Esophagus muscularis mucosa (tissue), 4 donors: ENCODE results near the gene TMEM258. TPM values are rescaled to one million over a fixed set of nuclear protein-coding genes. Genes with fewer than 3 reads are reported as not detected.
A peak's percentile ranks its signal among the peaks of the same experiment; 100 is the strongest.

Source experiments
- DNase-seq: peaks from one replicate; pipeline ENCODE4 v3.0.0-alpha.2; 2017; ENCODE audit errors: extremely low spot score
- H3K27ac ChIP-seq, 4 donors: fragments of 200-600 bp; sonication (generic); replicated peaks in 1 of 4; 1 replicate in 3 of 4; 2 replicates in 1 of 4; pipeline ENCODE4 v1.5.1; 2016 to 2019; ENCODE audit warnings: mild to moderate bottlenecking in 1 of 4
- H3K27me3 ChIP-seq, 4 donors: fragments of 200-600 bp; sonication (generic); one replicate each; pipeline versions ENCODE4 v1.5.1 to v1.6.0; 2016 to 2019
- H3K36me3 ChIP-seq, 4 donors: fragments of 200-600 bp; sonication (generic); one replicate each; pipeline ENCODE4 v1.5.1; 2016 to 2019
- H3K4me1 ChIP-seq, 4 donors: fragments of 200-600 bp; sonication (generic); one replicate each; pipeline ENCODE4 v1.5.1; 2016 to 2019
- H3K4me3 ChIP-seq, 4 donors: fragments of 200-600 bp; sonication (generic); 1 replicate in 2 of 4; 2 replicates in 2 of 4; pipeline ENCODE4 v1.5.1; 2016 to 2019; ENCODE audit warnings: mild to moderate bottlenecking in 4 of 4, moderate library complexity in 1 of 4
- H3K9me3 ChIP-seq, 4 donors: fragments of 200-600 bp; sonication (generic); 1 replicate in 3 of 4; 2 replicates in 1 of 4; pipeline ENCODE4 v1.5.1; 2016 to 2019
- EP300 ChIP-seq: sonication (generic); formaldehyde crosslinking; IDR thresholded peaks from one replicate; pipeline ENCODE4 v1.6.1; 2017; ENCODE audit warnings: antibody characterized with exemption
- POLR2A ChIP-seq: fragments of 450-650 bp; IDR thresholded peaks from one replicate; pipeline ENCODE4 v1.6.1; 2017; ENCODE audit warnings: antibody characterized with exemption, moderate library complexity, mild to moderate bottlenecking, low read depth
- POLR2AphosphoS5 ChIP-seq, 2 donors: sonication (generic); formaldehyde crosslinking; IDR thresholded peaks; one replicate each; pipeline ENCODE4 v1.6.1; 2017; ENCODE audit warnings: antibody characterized with exemption in 2 of 2
- WGBS: methylation state at CpG from one replicate; pipeline ENCODE4 v1.1.5; 2018; 5-methylcytosine and 5-hydroxymethylcytosine counted together
- intact Hi-C: fragments of 100-400 bp; cut with DNase I; formaldehyde crosslinking; loops from one replicate; pipeline ENCODE4 v1.15.1; 2023
- total RNA-seq, 4 donors: library from RNA; depleted of rRNA; stranded (reverse); fragments of >200 nt; gene quantifications; one replicate each; pipeline versions ENCODE4 v1.1.0 to v1.2.1, GENCODE V29; 2016
- TF ChIP-seq, protein P1 (sequence below), 3 experiments: fragments of 200-600 bp in 2 of 3; fragments of 450-650 bp in 1 of 3; sonication (generic) in 2 of 3; IDR thresholded peaks; one replicate each; pipeline ENCODE4 v1.5.1; 2017 to 2019; ENCODE audit warnings: antibody characterized with exemption in 3 of 3, mild to moderate bottlenecking in 2 of 3, moderate library complexity in 1 of 3

TMEM258 gene
- total RNA-seq, 4 donors from 2014 or later = 34.5 to 48.2 (median 43.8) TPM

GRCh38 chr11:61838501-61838900 is 46.1 kb upstream of the TMEM258 start:
- intact Hi-C loops = no loop called here
- TF ChIP-seq EP300 (no peak), POLR2AphosphoS5 (IDR thresholded peaks at IDR 0.05) (no peak), POLR2A (no peak)
- TF ChIP-seq, protein P1, sequence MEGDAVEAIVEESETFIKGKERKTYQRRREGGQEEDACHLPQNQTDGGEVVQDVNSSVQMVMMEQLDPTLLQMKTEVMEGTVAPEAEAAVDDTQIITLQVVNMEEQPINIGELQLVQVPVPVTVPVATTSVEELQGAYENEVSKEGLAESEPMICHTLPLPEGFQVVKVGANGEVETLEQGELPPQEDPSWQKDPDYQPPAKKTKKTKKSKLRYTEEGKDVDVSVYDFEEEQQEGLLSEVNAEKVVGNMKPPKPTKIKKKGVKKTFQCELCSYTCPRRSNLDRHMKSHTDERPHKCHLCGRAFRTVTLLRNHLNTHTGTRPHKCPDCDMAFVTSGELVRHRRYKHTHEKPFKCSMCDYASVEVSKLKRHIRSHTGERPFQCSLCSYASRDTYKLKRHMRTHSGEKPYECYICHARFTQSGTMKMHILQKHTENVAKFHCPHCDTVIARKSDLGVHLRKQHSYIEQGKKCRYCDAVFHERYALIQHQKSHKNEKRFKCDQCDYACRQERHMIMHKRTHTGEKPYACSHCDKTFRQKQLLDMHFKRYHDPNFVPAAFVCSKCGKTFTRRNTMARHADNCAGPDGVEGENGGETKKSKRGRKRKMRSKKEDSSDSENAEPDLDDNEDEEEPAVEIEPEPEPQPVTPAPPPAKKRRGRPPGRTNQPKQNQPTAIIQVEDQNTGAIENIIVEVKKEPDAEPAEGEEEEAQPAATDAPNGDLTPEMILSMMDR (IDR thresholded peaks at IDR 0.05) = no peak
- Histone ChIP-seq H3K27ac (no peak overlapping the region), H3K4me3 (no peak overlapping the region), H3K9me3 (no peaks in the 10 kb centered on the region), H3K36me3 (peaks cover 0 to 59% (median 24%) of the 10 kb centered on the region in 4 donors), H3K27me3 (no peaks in the 10 kb centered on the region), H3K4me1 (peaks cover 13 to 25% (median 19%) of the 10 kb centered on the region in 4 donors)
- DNase-seq = no peak
- WGBS = 96% methylated on average over 5 of the region's 5 CpGs

GRCh38 chr11:61837411-61838005 is 45.1 kb upstream of the TMEM258 start:
- Histone ChIP-seq H3K27ac (no peak overlapping the region), H3K36me3 (peaks cover 0 to 49% (median 20%) of the 10 kb centered on the region in 4 donors), H3K4me3 (no peak overlapping the region), H3K4me1 (peaks cover 13 to 28% (median 20%) of the 10 kb centered on the region in 4 donors), H3K9me3 (no peaks in the 10 kb centered on the region), H3K27me3 (no peaks in the 10 kb centered on the region)
- TF ChIP-seq POLR2AphosphoS5 (IDR thresholded peaks at IDR 0.05) = no peak
- TF ChIP-seq POLR2A = no peak
- TF ChIP-seq EP300 = no peak
- TF ChIP-seq, protein P1 (IDR thresholded peaks at IDR 0.05) = no peak
- intact Hi-C loops = no loop called here
- DNase-seq = no peak
- 82% methylated on average over 9 of the region's 15 CpGs for WGBS

- intact Hi-C loops = no loop called here
- H3K4me3 ChIP-seq = no peak overlapping the region
- no peak for DNase-seq
- TF ChIP-seq POLR2A (no peak), EP300 (no peak), POLR2AphosphoS5 (IDR thresholded peaks at IDR 0.05) (no peak)
- TF ChIP-seq, protein P1 (IDR thresholded peaks at IDR 0.05) = no peak
- H3K27me3 ChIP-seq = no peaks in the 10 kb centered on the region
- peaks cover 13 to 36% (median 26%) of the 10 kb centered on the region in 4 donors for H3K4me1 ChIP-seq
- H3K27ac ChIP-seq = peak overlapping the region in 1 of 4 donors; percentile 79
- WGBS = 96% methylated on average over 8 of the region's 8 CpGs
- peaks cover 0 to 36% (median 16%) of the 10 kb centered on the region in 4 donors for H3K36me3 ChIP-seq
- H3K9me3 ChIP-seq = no peaks in the 10 kb centered on the region
Measured at GRCh38 chr11:61836193-61836592, 43.8 kb upstream of the TMEM258 start.

GRCh38 chr11:61834278-61835048 is 42.1 kb upstream of the TMEM258 start:
- no peaks in the 10 kb centered on the region for H3K27me3 ChIP-seq
- H3K27ac ChIP-seq = peak overlapping the region; percentile 53 to 79 (median 67)
- 55% methylated on average over 10 of the region's 12 CpGs for WGBS
- peaks cover 0 to 18% (median 0%) of the 10 kb centered on the region in 4 donors for H3K36me3 ChIP-seq
- TF ChIP-seq, protein P1 (IDR thresholded peaks at IDR 0.05) = no peak
- TF ChIP-seq POLR2AphosphoS5 (IDR thresholded peaks at IDR 0.05) = peak in 1 of 2 donors; percentile 17
- no peak for TF ChIP-seq EP300
- no peak for TF ChIP-seq POLR2A
- DNase-seq = peak; percentile 93
- H3K9me3 ChIP-seq = no peaks in the 10 kb centered on the region
- intact Hi-C loops = no loop called here
- peaks cover 18 to 53% (median 43%) of the 10 kb centered on the region in 4 donors for H3K4me1 ChIP-seq
- no peak overlapping the region for H3K4me3 ChIP-seq
